Left ventricle myocardium inferior (tissue), 1 donor: ENCODE results near the gene OR2T12. TPM values are rescaled to one million over a fixed set of nuclear protein-coding genes. Genes with fewer than 3 reads are reported as not detected.

Source experiments
- DNase-seq: peaks from one replicate; pipeline ENCODE4 v3.0.0-alpha.2; 2020
- H3K27ac ChIP-seq: fragments of 200-600 bp; replicated peaks from 2 replicates; pipeline ENCODE4 v1.8.0; 2021
- H3K27me3 ChIP-seq: fragments of 200-600 bp; 2 replicates; pipeline ENCODE4 v1.8.0; 2021; ENCODE audit warnings: low read depth
- H3K36me3 ChIP-seq: fragments of 200-600 bp; 2 replicates; pipeline ENCODE4 v1.8.0; 2021
- H3K4me1 ChIP-seq: fragments of 200-600 bp; 2 replicates; pipeline ENCODE4 v1.8.0; 2021
- H3K4me3 ChIP-seq: fragments of 200-600 bp; 2 replicates; pipeline ENCODE4 v1.8.0; 2021; ENCODE audit warnings: mild to moderate bottlenecking, moderate library complexity
- H3K9me3 ChIP-seq: fragments of 200-600 bp; replicated peaks from 2 replicates; pipeline ENCODE4 v1.8.0; 2021
- intact Hi-C: fragments of 100-400 bp; cut with micrococcal nuclease; formaldehyde crosslinking; loops from one replicate; pipeline ENCODE4 v1.11.0; 2022
- total RNA-seq: library from RNA; stranded (reverse); fragmentation: NEBNext Ultra II Directional; extraction: Animal tissue kit (Norgen Biotek cat#: 25700); gene quantifications from one replicate; pipeline ENCODE4 v1.2.1, GENCODE V29; 2021
- TF ChIP-seq, protein P1 (sequence below): fragments of 200-600 bp; IDR thresholded peaks from 2 replicates; pipeline ENCODE4 v1.8.0; 2021; ENCODE audit warnings: antibody characterized with exemption, mild to moderate bottlenecking, borderline replicate concordance
- donor health status: DM: no; HTN: yes; CAD: no; lungs with severe emphysema.

The OR2T12 gene
- total RNA-seq, 1 donor from 2014 or later: not detected

- H3K36me3 ChIP-seq: no peaks in the 10 kb centered on the region
- TF ChIP-seq, protein P1, sequence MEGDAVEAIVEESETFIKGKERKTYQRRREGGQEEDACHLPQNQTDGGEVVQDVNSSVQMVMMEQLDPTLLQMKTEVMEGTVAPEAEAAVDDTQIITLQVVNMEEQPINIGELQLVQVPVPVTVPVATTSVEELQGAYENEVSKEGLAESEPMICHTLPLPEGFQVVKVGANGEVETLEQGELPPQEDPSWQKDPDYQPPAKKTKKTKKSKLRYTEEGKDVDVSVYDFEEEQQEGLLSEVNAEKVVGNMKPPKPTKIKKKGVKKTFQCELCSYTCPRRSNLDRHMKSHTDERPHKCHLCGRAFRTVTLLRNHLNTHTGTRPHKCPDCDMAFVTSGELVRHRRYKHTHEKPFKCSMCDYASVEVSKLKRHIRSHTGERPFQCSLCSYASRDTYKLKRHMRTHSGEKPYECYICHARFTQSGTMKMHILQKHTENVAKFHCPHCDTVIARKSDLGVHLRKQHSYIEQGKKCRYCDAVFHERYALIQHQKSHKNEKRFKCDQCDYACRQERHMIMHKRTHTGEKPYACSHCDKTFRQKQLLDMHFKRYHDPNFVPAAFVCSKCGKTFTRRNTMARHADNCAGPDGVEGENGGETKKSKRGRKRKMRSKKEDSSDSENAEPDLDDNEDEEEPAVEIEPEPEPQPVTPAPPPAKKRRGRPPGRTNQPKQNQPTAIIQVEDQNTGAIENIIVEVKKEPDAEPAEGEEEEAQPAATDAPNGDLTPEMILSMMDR: peak; percentile 47
- no peak overlapping the region for H3K27ac ChIP-seq
- no peak overlapping the region for H3K4me3 ChIP-seq
- no peak for DNase-seq
- no peaks in the 10 kb centered on the region for H3K4me1 ChIP-seq
- no peaks in the 10 kb centered on the region for H3K27me3 ChIP-seq
- intact Hi-C loops: no loop called here
- peaks cover 3% of the 10 kb centered on the region for H3K9me3 ChIP-seq
These were observed 60.0 kb downstream of the OR2T12 start for GRCh38 chr1:248243204-248243603.

Other genes with a start within 250 kb of the OR2T12 start
- not detected for gene OR2L13, start 208.2 kb downstream of the OR2T12 start, total RNA-seq
- not detected for gene OR2M5, start 158.3 kb downstream of the OR2T12 start, total RNA-seq
- gene OR2M2, start 128.6 kb downstream of the OR2T12 start, total RNA-seq: not detected
- gene OR2M3, start 106.2 kb downstream of the OR2T12 start, total RNA-seq: not detected
- not detected for gene OR2M4, start 72.0 kb downstream of the OR2T12 start, total RNA-seq
- gene OR2T33, start 25.4 kb downstream of the OR2T12 start, total RNA-seq: not detected
- gene OR2M7, start 21.1 kb upstream of the OR2T12 start, total RNA-seq: not detected
- gene OR14C36, start 45.4 kb upstream of the OR2T12 start, total RNA-seq: not detected
- gene OR2T4, start 58.2 kb upstream of the OR2T12 start, total RNA-seq: not detected
- not detected for gene OR2T6, start 72.3 kb upstream of the OR2T12 start, total RNA-seq
- gene OR2T1, start 99.6 kb upstream of the OR2T12 start, total RNA-seq: not detected
- not detected for gene OR2T2, start 142.2 kb upstream of the OR2T12 start, total RNA-seq
- not detected for gene OR2T3, start 169.9 kb upstream of the OR2T12 start, total RNA-seq
- gene OR2T5, start 185.2 kb upstream of the OR2T12 start, total RNA-seq: not detected
- not detected for gene OR2G6, start 204.6 kb upstream of the OR2T12 start, total RNA-seq